SU-DHL-6 (cell line): Measurements from ENCODE around the gene CD9.

Experiments used
- H2AFZ ChIP-seq: fragments of 200-600 bp; sonication (generic); 2 replicates; pipeline ENCODE4 v1.6.1; 2014; ENCODE audit warnings: low read depth, mild to moderate bottlenecking, moderate library complexity, mixed read lengths, antibody characterized with exemption, low read length; ENCODE audit not compliant: severe bottlenecking
- H3F3A ChIP-seq: fragments of 200-600 bp; shearing (Covaris generic); 2 replicates; pipeline ENCODE4 v1.6.0; 2016; ENCODE audit warnings: antibody characterized with exemption, mild to moderate bottlenecking; ENCODE audit not compliant: insufficient read depth
- H3K27ac ChIP-seq: fragments of 200-600 bp; sonication (generic); 2 replicates; pipeline ENCODE4 v1.5.1; 2016; ENCODE audit warnings: low read depth, mild to moderate bottlenecking, low read length, moderate library complexity, mixed read lengths
- H3K27me3 ChIP-seq: fragments of 200-600 bp; sonication (generic), shearing (Covaris generic); 2 replicates; pipeline ENCODE4 v1.6.0; 2014; ENCODE audit warnings: mild to moderate bottlenecking, low read length
- H3K36me3 ChIP-seq: fragments of 200-600 bp; sonication (generic); 2 replicates; pipeline ENCODE4 v1.6.1; 2014; ENCODE audit warnings: mild to moderate bottlenecking, low read length, mixed read lengths
- H3K4me2 ChIP-seq: fragments of 300-600, 200-600 bp; shearing (Covaris generic), sonication (generic); 2 replicates; pipeline ENCODE4 v1.6.0; 2014; ENCODE audit warnings: low read length, low read depth, mild to moderate bottlenecking; ENCODE audit not compliant: poor library complexity, severe bottlenecking
- H3K4me3 ChIP-seq: fragments of 200-600 bp; sonication (generic); 2 replicates; pipeline ENCODE4 v1.5.1; 2014; ENCODE audit warnings: antibody characterized with exemption, low read length, mild to moderate bottlenecking, mixed read lengths; ENCODE audit not compliant: insufficient read depth, poor library complexity, severe bottlenecking
- H3K79me2 ChIP-seq: fragments of 200-600 bp; sonication (generic); 2 replicates; pipeline ENCODE4 v1.6.1; 2014; ENCODE audit warnings: mild to moderate bottlenecking, low read length, moderate library complexity; ENCODE audit not compliant: insufficient read depth
- H3K9ac ChIP-seq: fragments of 200-600 bp; sonication (generic); 2 replicates; pipeline ENCODE4 v1.7.0; 2014; ENCODE audit warnings: mild to moderate bottlenecking, low read length
- H3K9me2 ChIP-seq: fragments of 200-600 bp; sonication (generic); replicated peaks from 2 replicates; pipeline ENCODE4 v1.6.1; 2014; ENCODE audit warnings: low read length; ENCODE audit not compliant: insufficient read depth
- H3K9me3 ChIP-seq: fragments of 200-600 bp; sonication (generic); 2 replicates; pipeline ENCODE4 v1.6.1; 2014; ENCODE audit warnings: low read length, mixed read lengths; ENCODE audit not compliant: insufficient read depth
- H4K20me1 ChIP-seq: fragments of 200-600 bp; sonication (generic); 2 replicates; pipeline ENCODE4 v1.6.1; 2014; ENCODE audit warnings: low read depth, mild to moderate bottlenecking, antibody characterized with exemption, low read length, moderate library complexity, mixed read lengths
- EZH2phosphoT487 ChIP-seq: fragments of 200-600 bp; sonication (generic), shearing (Covaris generic); conservative IDR thresholded peaks from 2 replicates; pipeline ENCODE4 v1.6.1; 2018; ENCODE audit warnings: mild to moderate bottlenecking, antibody characterized with exemption, low read length, moderate library complexity, mixed read lengths
- TF ChIP-seq, protein P1 (sequence below): fragments of 200-600 bp; sonication (generic); IDR thresholded peaks from one replicate; pipeline ENCODE4 v1.5.1; 2017; ENCODE audit warnings: antibody characterized with exemption, mild to moderate bottlenecking, low read length, moderate library complexity; ENCODE audit not compliant: insufficient read depth, poor library complexity, severe bottlenecking

Gene CD9

DNA sequence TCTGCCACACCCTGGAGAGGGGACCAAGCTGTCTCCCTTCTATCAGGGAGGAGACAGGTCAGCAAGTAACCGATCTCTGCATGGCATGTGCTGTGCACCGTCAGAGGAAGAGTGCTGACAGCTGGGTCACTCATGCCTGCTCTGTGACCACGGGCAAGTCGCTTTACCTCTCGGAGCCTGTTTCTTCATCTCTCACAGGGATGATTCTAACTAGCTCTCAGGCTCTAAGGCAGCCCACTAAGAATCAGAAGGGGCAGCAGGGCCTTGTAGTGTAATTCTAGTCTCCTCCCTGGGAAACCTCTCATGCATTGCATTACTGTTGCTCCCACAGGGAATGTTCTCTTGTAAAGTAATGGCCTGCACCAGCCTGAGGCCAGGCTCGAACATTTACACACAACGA, 11.9 kb downstream of the CD9 start:
- Histone ChIP-seq H3F3A (no peaks in the 10 kb centered on the region), H2AFZ (no peak overlapping the region), H3K4me2 (no peak overlapping the region), H3K4me3 (no peak overlapping the region), H3K27ac (no peak overlapping the region), H3K9ac (no peak overlapping the region), H3K27me3 (no peaks in the 10 kb centered on the region), H3K9me3 (no peaks in the 10 kb centered on the region), H4K20me1 (no peaks in the 10 kb centered on the region), H3K9me2 (no peaks in the 10 kb centered on the region), H3K36me3 (no peaks in the 10 kb centered on the region), H3K79me2 (no peaks in the 10 kb centered on the region)
- TF ChIP-seq EZH2phosphoT487, result no peak
- TF ChIP-seq, protein P1, sequence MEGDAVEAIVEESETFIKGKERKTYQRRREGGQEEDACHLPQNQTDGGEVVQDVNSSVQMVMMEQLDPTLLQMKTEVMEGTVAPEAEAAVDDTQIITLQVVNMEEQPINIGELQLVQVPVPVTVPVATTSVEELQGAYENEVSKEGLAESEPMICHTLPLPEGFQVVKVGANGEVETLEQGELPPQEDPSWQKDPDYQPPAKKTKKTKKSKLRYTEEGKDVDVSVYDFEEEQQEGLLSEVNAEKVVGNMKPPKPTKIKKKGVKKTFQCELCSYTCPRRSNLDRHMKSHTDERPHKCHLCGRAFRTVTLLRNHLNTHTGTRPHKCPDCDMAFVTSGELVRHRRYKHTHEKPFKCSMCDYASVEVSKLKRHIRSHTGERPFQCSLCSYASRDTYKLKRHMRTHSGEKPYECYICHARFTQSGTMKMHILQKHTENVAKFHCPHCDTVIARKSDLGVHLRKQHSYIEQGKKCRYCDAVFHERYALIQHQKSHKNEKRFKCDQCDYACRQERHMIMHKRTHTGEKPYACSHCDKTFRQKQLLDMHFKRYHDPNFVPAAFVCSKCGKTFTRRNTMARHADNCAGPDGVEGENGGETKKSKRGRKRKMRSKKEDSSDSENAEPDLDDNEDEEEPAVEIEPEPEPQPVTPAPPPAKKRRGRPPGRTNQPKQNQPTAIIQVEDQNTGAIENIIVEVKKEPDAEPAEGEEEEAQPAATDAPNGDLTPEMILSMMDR, result no peak

DNA sequence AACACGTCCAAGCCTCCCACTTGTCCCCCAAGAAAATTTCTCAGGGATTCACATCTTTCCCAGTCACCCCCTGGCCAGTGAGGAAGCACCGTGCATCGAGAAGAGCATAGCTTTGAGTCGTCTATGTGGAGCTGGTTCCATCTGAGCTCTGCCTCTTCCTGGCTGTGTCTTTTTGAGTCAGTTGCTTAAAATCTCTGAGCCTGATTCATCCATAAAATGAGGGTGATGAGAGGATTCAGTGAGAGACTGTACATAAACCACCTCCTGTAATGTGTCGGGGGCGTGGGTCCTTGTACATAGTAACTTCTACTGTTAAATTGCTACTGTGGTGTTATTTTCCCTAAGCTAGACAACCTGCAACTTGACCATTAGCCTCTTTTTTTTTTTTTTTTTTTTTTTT, 13.8 kb downstream of the CD9 start:
- no peaks in the 10 kb centered on the region for H3F3A ChIP-seq
- H3K4me3 ChIP-seq, result no peak overlapping the region
- no peaks in the 10 kb centered on the region for H3K36me3 ChIP-seq
- H3K27ac ChIP-seq, result no peak overlapping the region
- TF ChIP-seq, protein P1, result no peak
- TF ChIP-seq EZH2phosphoT487, result no peak
- no peaks in the 10 kb centered on the region for H4K20me1 ChIP-seq
- H2AFZ ChIP-seq, result no peak overlapping the region
- no peaks in the 10 kb centered on the region for H3K27me3 ChIP-seq
- H3K9me3 ChIP-seq, result no peaks in the 10 kb centered on the region
- no peaks in the 10 kb centered on the region for H3K9me2 ChIP-seq
- H3K79me2 ChIP-seq, result no peaks in the 10 kb centered on the region
- no peak overlapping the region for H3K4me2 ChIP-seq
- H3K9ac ChIP-seq, result no peak overlapping the region

DNA sequence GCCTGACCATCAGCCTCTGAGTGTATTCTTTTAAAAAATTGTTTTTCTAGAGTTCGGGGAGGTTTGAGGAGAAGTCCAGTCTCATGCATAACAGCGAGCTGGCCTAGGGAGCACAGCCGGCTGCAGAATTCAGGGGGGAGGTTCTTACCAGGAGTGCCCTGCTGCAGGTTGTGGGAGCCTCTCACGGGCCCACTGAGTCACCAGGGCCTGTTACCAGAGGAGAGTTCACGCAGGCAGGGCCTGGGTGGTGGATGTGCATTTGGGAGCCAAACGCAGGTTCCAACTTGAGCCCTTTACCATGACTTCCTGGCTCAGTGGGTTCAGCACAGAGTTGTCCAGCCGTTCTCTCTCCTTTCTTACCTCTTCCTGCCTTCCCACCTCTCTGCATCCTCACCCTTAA, 14.4 kb downstream of the CD9 start:
- Histone ChIP-seq H3K9ac (no peak overlapping the region), H4K20me1 (no peaks in the 10 kb centered on the region), H3K4me2 (no peak overlapping the region), H3K9me2 (no peaks in the 10 kb centered on the region), H3K9me3 (no peaks in the 10 kb centered on the region), H2AFZ (no peak overlapping the region), H3K36me3 (no peaks in the 10 kb centered on the region), H3K27me3 (no peaks in the 10 kb centered on the region), H3F3A (no peaks in the 10 kb centered on the region), H3K27ac (no peak overlapping the region), H3K4me3 (no peak overlapping the region), H3K79me2 (no peaks in the 10 kb centered on the region)
- TF ChIP-seq, protein P1, result no peak
- TF ChIP-seq EZH2phosphoT487, result no peak
